ENCODE results near the gene SCNN1G.
"Not testable (repeated sequence)": the region's sequence is repeated elsewhere in the genome, so short reads cannot be mapped to it uniquely, and the experiment has no call there.

The SCNN1G gene, protein sequence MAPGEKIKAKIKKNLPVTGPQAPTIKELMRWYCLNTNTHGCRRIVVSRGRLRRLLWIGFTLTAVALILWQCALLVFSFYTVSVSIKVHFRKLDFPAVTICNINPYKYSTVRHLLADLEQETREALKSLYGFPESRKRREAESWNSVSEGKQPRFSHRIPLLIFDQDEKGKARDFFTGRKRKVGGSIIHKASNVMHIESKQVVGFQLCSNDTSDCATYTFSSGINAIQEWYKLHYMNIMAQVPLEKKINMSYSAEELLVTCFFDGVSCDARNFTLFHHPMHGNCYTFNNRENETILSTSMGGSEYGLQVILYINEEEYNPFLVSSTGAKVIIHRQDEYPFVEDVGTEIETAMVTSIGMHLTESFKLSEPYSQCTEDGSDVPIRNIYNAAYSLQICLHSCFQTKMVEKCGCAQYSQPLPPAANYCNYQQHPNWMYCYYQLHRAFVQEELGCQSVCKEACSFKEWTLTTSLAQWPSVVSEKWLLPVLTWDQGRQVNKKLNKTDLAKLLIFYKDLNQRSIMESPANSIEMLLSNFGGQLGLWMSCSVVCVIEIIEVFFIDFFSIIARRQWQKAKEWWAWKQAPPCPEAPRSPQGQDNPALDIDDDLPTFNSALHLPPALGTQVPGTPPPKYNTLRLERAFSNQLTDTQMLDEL

DNA sequence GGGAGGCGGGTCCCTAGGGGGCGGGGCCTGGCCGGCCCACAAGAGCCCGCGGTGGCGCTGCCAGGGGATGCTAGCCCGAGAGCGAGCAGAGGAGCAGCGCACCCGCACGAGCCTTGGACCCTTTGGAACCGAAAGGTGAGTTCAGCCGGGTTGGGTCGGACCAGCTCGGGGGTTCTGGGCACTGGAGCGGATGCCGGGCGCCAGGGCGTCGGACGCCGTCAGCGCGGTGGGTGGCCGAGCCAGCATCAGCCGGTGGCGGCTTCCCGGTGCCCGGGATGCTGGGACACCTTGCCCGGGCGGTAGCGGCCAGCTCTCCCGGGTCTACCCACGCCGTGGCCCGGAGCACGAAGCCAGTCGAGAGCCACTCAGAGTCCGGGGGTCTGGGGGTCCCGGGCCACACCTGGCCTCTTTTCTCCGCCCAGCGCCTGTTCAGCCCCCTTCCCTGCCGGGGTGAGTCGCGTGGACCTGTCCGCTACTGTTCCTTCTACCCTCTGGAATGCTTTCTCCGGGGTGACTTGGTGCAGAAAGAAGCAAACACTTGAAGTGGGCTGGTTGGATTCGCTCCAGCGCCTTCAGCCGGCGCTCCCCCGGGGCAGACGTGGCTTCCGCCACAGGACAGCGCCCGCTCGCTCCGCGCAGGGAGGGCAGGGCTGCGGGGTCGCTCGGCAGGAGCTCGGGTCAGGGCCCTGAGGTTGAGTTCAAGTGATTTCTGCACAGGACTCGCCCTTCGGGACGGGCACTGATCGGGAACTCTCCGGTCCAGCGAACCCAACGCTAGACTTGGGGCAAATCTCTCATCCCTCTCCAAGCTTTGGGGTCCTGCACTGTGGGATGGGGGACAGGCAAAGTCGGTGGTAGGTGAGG lies at the start of gene SCNN1G:
SCNN1G (plus strand) TSS at position 67 of the 864 bp plus-strand sequence. CDS start 3,527 bp downstream, outside the sequence.
- DNase-seq (ENCODE audit: low read depth, low spot score) = no peak

DNA sequence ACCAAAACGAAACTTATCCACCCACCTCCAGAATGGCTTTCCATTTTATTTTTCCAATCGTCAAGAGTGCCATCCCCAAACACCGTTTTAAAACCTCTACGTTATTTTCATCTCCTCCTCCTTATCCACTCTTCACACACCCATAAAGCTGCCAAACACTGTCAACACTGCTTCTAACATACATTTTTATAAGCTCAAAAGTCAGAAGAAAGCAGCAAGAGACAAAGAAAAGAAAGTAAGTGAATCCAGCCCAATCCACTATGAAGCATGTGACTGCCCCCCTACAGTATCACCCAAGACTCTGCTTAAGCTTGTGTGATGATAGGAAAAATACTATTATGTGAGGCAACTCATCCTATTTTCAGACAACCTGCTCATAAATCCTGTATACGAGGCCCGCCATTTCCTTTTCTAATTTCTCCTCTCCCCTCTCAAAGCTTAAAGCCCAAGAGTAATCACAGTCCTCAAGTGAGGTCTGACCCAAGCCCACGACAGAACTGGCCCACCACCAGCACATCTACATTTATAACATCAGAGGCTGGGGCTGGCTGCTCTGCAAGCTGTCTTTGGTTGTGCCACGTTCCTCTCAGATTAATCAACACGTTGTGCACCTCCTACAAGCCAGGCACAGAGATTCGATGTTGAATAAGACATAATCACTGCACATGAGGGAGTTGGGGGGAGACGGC lies 49.6 kb upstream of the SCNN1G start:
- DNase-seq (ENCODE audit: low read depth, low spot score) = no peak

DNA sequence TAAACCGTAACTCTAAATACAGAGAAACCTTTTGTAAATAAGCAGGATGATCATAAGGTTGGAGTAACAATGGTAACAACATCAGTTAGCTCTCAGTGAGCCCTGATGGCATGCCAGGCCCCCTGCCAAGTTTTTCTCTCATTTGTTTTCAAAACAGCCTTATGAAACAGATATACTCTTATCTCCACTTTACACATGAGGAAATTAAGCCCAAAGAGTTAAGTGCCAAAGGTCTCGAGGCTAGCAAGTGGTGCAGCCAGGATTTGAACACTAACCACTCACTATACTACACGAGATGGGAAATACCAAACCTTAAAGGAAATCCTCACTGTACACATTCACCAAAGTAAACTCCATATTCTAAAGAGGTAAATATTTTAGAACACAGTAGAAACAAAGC lies 48.3 kb upstream of the SCNN1G start:
- no peak for DNase-seq (ENCODE audit: low read depth, low spot score)

DNA sequence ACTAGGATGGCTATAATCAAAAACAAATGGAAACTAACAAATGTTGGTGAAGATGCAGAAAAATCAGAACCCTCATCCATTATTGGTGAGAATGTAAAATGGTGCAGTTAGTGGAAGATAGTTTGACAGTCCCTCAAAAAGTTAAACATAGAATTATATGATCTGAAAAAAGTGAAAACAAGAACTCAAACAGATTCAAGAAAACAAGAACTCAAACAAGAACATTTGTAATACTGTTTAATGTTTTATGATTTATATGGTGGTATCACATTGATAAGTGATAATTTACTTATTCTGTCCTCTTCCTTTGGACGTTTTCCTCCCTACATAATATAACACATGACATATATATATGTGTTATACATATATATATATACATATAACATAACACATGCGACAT lies 45.3 kb upstream of the SCNN1G start:
- DNase-seq (ENCODE audit: low read depth, low spot score) = no peak

DNA sequence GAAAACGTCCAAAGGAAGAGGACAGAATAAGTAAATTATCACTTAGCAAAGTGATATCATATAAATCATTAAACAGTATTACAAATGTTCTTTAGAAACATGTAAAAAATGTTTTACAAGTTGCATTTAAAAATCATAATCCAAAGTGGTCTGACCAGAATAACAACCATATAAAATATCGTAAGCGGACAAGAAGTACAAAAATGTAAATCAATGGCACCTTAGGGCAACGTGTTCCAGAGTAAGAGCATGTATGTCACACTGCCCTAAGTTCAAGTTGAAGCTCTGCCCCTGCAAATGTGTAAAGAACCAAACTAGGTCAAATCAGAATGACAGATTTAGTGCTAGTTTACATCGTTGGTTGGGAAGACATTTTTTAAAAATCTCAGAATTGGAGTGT lies 44.7 kb upstream of the SCNN1G start:
- no peak for DNase-seq (ENCODE audit: low read depth, low spot score)

DNA sequence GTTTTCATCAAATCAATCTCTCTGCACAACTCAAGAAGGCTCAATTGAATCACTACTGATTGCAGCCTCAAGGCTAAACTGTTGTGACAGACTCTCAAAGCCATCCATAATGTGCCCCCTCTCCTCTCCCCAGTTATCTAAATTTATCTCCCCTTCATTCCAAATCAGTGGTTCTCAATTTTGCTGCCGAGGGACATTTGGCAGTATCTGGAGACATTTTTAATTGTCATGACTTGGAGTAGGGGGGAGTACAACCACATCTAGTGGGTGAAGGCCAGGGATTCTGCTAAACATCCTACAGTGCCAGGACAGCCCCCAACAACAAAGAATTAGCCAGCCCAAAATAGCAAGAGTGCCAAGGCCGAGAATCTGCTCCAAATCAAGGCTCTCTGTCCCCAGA lies 42.4 kb upstream of the SCNN1G start:
- no peak for DNase-seq (ENCODE audit: low read depth, low spot score)

DNA sequence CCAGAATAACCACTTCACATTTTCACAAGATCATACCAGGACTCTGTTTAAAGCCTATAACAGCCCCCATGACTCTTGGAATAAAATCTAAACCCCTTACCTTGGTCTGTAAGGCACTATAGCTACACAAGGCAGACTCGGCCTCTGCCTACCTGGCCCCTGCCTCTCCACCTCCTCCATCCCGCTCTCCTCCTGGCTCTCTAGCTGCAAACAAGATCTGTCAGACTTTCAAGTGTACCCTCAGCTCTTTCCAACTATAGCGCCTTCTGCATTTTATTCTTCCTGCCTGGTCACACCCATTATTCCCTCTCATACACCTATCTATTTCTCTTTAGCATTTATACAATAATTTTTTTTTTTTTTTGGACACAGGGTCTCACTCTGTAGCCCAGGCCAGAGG lies 41.5 kb upstream of the SCNN1G start:
- no peak for DNase-seq (ENCODE audit: low read depth, low spot score)

DNA sequence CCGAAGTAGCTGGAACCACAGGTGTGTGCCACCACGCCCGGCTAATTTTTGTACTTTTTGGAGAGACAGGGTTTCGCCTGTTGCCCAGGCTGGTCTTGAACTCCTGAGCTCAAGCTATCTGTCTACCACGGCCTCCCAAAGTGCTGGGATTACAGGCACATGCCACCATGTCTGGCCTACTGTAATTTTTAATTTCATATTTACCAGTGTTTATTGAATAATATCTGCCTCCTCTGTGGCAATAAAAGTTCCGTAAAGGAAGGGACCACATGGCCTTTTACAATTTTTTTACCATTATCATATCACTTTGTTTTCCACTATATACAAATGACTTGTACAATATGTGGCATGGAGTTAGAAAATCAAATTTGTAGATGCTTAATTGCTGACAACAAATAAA lies 41.0 kb upstream of the SCNN1G start:
- DNase-seq (ENCODE audit: low read depth, low spot score) = no peak

DNA sequence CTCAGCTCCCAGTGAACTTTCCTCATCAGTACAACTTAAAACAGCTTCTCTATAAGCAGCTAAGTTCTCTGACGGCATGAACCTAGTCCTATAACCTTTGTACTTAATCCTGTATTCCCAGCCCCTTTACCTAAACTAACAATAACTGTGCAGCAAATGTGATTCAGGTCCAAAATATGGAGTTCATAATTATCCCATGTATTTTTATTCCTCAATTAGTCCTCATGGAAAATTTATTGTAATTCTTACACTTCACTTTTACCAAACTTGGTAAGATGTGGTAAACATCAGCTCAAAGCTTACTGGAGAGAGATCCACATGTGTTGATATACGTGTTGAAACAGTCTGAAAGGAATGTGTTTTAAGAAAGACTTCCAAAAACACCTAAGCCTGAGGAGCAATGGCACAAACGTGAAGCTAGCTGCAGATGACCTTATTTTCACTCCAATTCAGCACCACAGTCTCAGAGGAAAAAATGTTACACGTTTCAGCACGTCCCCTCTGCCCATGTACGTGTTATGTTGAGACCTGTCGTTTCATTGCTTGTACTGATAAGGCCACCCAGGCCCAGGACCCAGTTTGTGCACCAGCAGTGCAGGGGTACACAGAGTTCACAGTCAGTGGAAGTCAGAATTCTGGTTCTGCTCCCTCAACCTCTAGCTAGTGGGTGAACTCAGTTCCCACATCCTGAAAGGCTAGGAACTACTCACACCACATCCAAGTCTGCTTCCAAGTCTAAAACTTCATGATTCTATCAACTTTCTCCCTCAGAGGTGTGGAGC lies 40.4 kb upstream of the SCNN1G start:
- no peak for DNase-seq (ENCODE audit: low read depth, low spot score)

DNA sequence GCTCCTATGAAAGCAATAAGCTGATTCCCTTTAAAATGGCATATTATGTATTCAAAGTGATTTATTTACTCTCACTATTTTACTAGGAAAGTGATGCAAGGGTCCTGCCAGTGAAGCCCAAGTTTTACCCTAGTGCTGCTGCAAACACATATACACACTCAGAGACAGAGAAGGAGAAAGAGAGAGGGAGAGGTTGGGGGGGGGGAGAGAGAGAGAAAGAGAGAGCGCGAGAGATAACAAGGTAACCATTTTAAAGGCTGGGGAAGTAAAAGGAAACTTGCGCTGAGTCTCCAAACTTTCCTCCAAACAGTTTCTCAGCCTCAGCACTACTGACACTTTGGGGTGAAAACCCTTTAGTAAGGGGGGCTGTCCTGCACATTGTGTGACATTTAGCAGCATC lies 39.2 kb upstream of the SCNN1G start:
- DNase-seq (ENCODE audit: low read depth, low spot score) = no peak

DNA sequence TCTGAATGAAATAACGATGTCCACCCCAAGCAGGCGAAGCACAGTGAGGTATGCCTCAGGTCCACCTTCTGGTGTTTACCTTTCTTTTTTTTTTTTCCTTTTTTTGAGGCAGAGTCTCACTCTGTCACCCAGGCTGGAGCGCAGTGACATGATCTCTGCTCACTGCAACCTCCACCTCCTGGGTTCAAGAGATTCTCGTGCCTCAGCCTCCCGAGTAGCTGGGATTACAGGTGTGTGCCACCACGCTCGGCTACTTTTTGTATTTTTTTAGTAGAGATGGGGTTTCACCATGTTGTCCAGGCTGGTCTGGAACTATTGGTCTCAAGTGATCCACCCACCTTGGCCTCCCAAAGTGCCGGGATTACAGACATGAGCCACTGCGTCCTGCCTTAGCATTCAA lies 38.2 kb upstream of the SCNN1G start:
- not testable (repeated sequence) for DNase-seq (ENCODE audit: low read depth, low spot score)

DNA sequence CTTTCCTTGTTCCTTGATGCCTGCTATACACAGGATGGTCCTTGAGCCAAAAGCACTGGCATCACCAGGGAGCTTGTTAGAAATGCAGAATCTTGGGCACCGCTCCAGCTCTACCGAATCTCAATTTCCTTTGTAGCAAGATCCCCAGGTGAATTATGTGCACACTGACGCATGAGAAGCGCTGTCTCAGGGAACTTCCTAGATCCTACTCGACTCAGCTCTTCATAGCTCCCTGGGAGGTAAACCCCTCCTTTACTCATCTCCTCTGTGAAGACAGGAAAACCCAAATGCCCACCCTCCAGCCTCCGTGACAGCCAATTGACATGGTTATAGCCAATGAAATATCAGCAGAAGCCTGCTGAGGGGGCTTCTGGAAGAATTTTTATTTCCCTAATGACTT lies 37.4 kb upstream of the SCNN1G start:
- DNase-seq (ENCODE audit: low read depth, low spot score) = no peak

DNA sequence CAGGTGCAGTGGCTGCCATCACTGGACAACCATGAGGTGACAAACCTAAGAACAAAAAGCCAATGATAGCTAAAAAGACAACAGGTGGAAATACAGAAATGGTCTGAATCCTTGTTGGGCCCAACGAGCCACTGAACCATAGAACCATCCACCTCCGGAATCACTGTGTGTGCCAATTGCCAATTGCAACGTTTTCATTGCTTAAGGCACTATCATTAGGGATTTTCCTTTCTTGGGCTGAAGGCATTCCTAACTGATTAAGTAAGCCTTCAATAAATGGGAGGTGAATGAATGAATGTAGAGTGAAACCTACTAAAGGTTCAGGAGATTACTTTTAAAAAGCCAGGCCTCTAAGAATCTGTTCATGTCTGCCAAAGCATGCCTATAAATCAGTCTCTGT lies 36.9 kb upstream of the SCNN1G start:
- DNase-seq (ENCODE audit: low read depth, low spot score) = no peak

DNA sequence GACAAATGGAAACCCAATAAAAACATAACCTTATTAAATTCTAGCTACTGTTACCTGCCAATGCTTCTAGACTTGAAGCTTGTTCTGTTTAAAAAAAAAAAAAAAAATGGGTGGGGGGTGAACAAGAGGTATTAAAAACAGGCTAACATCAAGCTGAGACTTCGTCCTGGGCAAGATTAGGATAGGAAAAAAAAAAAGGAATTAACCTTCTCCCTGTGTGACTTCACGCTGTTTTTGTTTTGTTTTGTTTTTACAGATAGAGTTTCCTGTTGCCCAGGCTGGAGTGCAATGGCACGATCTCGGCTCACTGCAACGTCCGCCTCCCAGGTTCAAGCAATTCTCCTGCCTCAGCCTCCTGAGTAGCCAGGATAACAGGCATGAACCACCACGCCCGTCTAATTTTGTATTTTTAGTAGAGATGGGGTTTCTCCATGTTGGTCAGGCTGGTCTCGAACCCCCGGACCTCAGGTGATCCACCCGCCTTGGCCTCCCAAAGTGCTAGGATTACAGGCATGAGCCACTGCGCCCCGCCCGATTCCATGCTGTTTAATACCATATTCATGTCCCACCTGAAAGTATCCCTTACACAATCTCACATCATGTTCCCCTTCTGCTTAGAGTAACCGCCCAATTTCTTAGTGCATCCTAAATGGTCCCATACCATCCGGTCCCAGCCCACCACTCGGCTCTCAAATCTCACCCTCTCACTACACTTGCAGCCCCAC lies 35.5 kb upstream of the SCNN1G start:
- no peak for DNase-seq (ENCODE audit: low read depth, low spot score)

DNA sequence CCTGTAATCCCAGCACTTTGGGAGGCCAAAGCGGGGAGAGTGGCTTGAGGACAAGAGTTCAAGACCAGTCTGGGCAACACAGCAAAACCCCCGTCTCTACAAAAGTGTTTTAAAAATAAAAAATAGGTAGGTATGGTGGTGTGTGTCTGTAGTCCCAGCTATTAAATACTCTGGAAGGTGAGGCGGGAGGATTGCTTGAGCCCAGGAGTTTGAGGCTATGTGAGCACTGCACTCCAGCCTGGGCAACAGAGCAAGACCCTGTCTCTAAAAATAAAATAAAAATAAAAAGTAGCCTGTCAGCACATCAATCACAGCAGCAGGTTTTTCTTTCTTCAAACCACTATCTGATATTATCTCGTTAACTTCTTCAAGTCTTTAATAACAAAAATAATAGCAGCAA lies 34.9 kb upstream of the SCNN1G start:
- no peak for DNase-seq (ENCODE audit: low read depth, low spot score)

DNA sequence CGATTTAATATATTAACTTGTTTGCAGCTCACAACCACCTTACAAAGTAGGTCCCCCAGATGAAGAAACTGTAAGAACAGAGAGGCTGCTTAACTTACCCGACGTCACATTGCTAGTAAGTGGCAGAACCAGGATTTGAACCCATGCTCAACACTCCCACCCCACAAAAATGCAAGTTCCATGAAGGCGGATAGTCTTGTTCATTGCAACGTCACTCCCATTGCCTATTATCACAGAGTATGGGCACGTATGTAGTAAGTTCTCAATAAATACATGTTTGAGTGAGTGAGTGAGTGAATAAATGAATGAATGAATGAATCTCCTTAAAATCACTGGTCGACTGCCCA lies 34.4 kb upstream of the SCNN1G start:
- no peak for DNase-seq (ENCODE audit: low read depth, low spot score)

DNA sequence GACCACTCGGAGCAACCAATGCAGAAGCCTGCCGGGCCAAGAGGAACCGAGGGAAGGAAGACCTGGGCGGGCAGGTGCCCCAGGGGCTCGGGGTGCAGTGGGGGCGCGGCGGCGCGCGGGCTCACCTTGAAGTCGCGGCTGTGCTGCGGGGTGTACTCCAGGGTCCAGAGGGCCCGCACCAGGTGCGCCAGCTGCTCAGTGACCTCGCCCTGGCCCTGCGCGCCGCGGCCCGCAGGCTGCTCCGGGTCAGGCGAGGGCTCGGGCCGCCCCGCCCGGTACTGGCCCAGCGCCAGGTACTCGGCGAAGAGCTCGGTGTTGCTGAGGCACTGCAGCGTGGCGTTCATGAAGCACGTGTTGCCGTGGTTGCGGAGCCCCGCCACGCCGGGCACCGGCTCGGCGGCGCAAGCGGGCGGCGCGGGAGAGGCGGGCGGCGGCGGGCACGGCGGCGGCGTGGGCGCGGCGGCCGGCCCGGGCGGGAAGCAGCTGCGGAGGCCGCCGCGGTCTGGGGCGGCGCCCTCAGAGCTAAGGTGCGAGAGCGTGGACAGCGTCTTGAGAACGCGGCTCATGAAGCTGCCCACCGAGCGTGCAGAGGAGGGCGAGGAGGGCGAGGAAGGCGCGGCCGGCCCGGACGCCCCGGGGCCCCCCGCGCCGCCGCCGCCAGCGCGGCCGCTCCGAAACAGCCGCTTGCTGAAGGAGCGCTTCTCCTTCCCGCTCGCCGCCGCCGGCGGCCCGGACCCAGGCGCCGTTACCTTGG lies 33.9 kb upstream of the SCNN1G start:
- DNase-seq (ENCODE audit: low read depth, low spot score) = no peak

DNA sequence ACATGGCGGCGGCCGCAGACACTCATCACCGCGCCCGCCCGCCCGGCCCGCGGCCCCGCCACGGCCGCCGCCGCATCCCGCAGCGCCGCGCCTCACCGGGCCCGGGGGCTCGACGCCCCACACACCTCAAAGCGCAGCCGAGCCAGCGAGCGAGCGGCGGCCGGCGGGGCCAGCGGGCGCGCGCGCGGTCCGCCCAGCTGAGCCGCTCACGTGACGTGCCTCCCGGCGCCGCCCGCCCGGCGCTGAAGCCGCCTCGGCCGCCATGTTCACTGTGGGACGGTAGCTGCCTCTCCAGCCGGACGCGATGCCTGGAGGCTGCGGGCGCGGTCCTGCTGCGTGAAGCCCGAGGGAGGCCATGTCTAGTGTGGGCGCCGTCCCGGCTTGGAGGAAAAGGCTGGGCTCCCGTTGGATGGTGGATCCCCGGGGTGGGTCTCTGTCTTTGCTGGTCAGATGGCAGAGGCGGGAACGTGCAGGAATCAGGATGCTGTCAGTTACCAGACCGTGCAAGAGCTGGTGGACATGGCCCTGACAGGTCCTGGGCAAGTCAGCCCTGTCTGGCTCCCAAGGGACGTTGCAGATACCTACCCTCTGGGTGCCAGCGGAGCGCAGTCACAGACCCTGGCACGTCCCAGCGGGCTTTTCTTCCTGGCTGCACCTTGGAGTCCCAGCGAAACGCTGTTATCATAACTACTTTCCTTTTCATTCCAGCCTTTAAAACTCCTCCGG lies 33.1 kb upstream of the SCNN1G start, which contains the start of gene USP31:
USP31 (minus strand) TSS at position 186 of the 726 bp plus-strand sequence; CDS start at position 4, 182 bp downstream.
- DNase-seq (ENCODE audit: low read depth, low spot score) = peak; percentile 79

DNA sequence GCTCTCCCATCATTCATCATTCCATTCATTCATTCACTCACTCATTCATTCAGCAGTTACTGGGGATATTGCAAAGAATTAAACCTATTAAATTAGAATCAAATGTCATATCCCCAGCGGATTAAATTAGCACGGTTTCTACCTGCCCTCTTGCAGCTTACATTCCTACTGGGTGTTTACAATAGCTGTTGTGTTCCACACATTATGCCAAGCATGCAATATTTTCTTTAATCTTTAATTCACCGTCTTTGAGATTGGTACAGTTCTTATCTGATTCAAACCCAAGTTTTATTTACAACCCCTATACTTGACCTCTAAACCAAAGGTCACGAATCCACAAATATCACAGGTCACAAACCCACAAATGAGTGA lies 32.6 kb upstream of the SCNN1G start:
- no peak for DNase-seq (ENCODE audit: low read depth, low spot score)

All from activated CD4-positive, CD25-positive, alpha-beta regulatory T cell treated with anti-CD3 and anti-CD28 coated beads, Interleukin-2, amount 50 U/mL, for 16 hours (primary cell).